Right atrium auricular region (tissue), 2 donors: ENCODE data around the gene MRPL19. TPM values are rescaled to one million over a fixed set of nuclear protein-coding genes. Genes with fewer than 3 reads are reported as not detected.

ENCODE experiments used
- DNase-seq: peaks from one replicate; pipeline ENCODE4 v3.0.0-alpha.2; 2019; ENCODE audit warnings: low spot score
- H3K27ac ChIP-seq, 2 donors: fragments of 200-600 bp; sonication (generic); 1 replicate in 1 of 2; 2 replicates in 1 of 2; pipeline ENCODE4 v1.5.1; 2016 to 2019
- H3K27me3 ChIP-seq, 2 donors: fragments of 200-600 bp; sonication (generic); one replicate each; pipeline versions ENCODE4 v1.5.1 to v1.6.0; 2017 to 2019
- H3K36me3 ChIP-seq: fragments of 200-600 bp; sonication (generic); one replicate; pipeline ENCODE4 v1.5.1; 2016
- H3K4me1 ChIP-seq, 2 donors: fragments of 200-600 bp; sonication (generic); one replicate each; pipeline versions ENCODE4 v1.5.1 to v1.6.0; 2017 to 2019
- H3K4me3 ChIP-seq, 2 donors: fragments of 200-600 bp; sonication (generic); 1 replicate in 1 of 2; 2 replicates in 1 of 2; pipeline ENCODE4 v1.5.1; 2017 to 2019; ENCODE audit warnings: mild to moderate bottlenecking in 1 of 2, moderate library complexity in 1 of 2
- H3K9me3 ChIP-seq, 2 donors: fragments of 200-600 bp; sonication (generic); one replicate each; pipeline ENCODE4 v1.5.1; 2019
- total RNA-seq, 2 donors: library from RNA; depleted of rRNA; stranded (reverse); fragments of >200 nt; gene quantifications; one replicate each; pipeline ENCODE4 v1.1.0, GENCODE V29; 2016
- TF ChIP-seq, protein P1 (sequence below), 2 donors: fragments of 200-600 bp; sonication (generic); IDR thresholded peaks; one replicate each; pipeline ENCODE4 v1.5.1; 2019; ENCODE audit warnings: antibody characterized with exemption in 2 of 2

The MRPL19 gene
- total RNA-seq, result 10 to 100 TPM; 17.3 to 51.8 TPM

DNA sequence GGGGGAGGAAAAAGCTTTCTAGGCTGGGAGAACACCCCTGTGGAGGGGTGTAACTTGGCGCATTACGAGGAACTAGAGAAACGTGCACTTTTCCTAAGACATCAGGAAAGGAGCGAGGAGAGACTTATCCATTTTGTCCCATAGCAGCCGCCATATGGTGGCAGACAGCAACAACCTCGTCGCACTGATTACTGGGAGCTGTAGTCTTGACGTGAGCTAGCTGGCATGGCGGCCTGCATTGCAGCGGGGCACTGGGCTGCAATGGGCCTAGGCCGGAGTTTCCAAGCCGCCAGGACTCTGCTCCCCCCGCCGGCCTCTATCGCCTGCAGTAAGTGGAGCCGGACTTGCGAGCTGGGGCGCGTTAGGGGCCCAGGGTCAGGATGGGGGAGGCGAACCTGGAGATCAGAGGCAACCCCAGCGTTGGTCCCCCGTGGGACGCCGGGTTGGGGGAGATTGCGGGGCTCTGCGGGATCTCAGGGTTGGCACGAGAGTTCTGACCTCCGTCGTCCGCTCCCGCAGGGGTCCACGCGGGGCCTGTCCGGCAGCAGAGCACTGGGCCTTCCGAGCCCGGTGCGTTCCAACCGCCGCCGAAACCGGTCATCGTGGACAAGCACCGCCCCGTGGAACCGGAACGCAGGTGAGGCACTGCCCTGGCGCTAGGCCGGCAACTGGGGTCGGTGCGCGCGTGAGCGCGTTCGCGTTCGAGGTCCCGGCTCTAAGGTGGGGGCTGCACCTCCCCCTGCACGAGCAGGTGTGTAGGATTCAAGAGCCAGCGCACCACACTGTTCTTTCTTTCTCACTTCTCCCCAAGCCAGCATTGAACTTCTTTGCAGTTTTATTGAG, at the start of gene MRPL19:
TSS of gene MRPL19 (plus strand) at position 201 of the 843 bp plus-strand sequence. CDS start at position 226, 25 bp downstream.
- Histone ChIP-seq H3K27ac (peak within 1 kb of the TSS; percentile 73 to 83), H3K36me3 (peaks cover 9% of the 10 kb centered on the region), H3K4me3 (peak within 1 kb of the TSS; percentile 91 to 100), H3K27me3 (no peaks in the 10 kb centered on the region), H3K4me1 (peaks cover 0 to 15% of the 10 kb centered on the region in 2 donors), H3K9me3 (no peaks in the 10 kb centered on the region)
- TF ChIP-seq, protein P1, sequence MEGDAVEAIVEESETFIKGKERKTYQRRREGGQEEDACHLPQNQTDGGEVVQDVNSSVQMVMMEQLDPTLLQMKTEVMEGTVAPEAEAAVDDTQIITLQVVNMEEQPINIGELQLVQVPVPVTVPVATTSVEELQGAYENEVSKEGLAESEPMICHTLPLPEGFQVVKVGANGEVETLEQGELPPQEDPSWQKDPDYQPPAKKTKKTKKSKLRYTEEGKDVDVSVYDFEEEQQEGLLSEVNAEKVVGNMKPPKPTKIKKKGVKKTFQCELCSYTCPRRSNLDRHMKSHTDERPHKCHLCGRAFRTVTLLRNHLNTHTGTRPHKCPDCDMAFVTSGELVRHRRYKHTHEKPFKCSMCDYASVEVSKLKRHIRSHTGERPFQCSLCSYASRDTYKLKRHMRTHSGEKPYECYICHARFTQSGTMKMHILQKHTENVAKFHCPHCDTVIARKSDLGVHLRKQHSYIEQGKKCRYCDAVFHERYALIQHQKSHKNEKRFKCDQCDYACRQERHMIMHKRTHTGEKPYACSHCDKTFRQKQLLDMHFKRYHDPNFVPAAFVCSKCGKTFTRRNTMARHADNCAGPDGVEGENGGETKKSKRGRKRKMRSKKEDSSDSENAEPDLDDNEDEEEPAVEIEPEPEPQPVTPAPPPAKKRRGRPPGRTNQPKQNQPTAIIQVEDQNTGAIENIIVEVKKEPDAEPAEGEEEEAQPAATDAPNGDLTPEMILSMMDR (IDR thresholded peaks at IDR 0.05), result no peak
- peak; percentile 88 for DNase-seq

DNA sequence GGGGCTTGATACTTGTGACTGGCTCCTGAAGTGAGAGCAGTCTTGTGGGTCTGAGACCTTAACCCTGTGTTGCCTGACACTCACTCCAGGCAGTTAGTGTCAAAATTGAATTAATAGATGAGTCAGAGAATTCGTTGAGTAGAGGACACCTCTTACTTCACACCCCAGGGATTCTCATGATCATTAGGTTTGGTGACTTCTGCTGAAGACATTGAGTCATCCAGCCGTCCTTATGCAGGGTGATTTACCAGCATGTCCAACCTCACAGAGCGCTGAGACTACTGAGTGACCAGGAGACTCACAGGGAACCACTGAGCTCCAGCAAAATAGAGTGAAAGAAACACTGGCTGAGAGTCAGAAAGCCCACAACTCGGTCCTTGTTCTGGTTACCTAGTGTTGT, 49.8 kb upstream of the MRPL19 start:
- no peaks in the 10 kb centered on the region for H3K9me3 ChIP-seq
- no peaks in the 10 kb centered on the region for H3K27me3 ChIP-seq
- no peak for DNase-seq
- no peaks in the 10 kb centered on the region for H3K36me3 ChIP-seq
- TF ChIP-seq, protein P1 (IDR thresholded peaks at IDR 0.05), result no peak
- no peaks in the 10 kb centered on the region for H3K4me1 ChIP-seq
- no peak overlapping the region for H3K27ac ChIP-seq
- no peak overlapping the region for H3K4me3 ChIP-seq

- TF ChIP-seq, protein P1 (IDR thresholded peaks at IDR 0.05), result no peak
- Histone ChIP-seq H3K27ac (no peak overlapping the region), H3K9me3 (no peaks in the 10 kb centered on the region), H3K4me3 (no peak overlapping the region), H3K36me3 (no peaks in the 10 kb centered on the region), H3K4me1 (no peaks in the 10 kb centered on the region), H3K27me3 (no peaks in the 10 kb centered on the region)
- no peak for DNase-seq
These were observed 48.6 kb upstream of the MRPL19 start for GRCh38 chr2:75597949-75598348.

DNA sequence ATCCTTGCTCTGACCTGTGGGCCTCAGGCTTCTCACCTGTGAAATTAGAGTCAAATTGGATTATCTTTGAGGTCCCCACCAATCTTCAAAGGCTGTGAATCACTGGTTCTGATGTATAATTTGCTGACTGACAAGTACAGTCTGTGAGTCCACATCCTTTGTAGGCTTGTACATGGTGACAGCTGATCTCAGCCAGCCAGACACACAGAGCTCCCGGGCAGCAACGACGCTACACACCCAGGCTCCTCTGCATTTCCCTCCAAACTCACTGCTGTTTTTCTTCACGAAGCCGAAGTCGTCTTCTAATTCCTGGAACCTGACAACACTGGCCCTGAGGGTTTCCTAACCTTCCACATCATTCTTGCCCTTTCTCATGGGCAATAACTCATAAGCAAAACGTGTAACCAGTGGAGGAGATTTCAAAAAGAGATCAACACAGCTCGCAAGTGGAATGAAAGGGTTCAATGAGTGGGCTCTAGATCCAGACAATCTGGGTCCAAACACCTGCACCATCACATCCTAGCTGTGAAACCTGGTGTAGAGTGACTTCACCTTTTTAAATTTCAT, 47.9 kb upstream of the MRPL19 start:
- Histone ChIP-seq H3K27ac (no peak overlapping the region), H3K9me3 (no peaks in the 10 kb centered on the region), H3K27me3 (no peaks in the 10 kb centered on the region), H3K4me3 (no peak overlapping the region), H3K36me3 (no peaks in the 10 kb centered on the region), H3K4me1 (no peaks in the 10 kb centered on the region)
- no peak for DNase-seq
- TF ChIP-seq, protein P1 (IDR thresholded peaks at IDR 0.05), result no peak

- Histone ChIP-seq H3K9me3 (no peaks in the 10 kb centered on the region), H3K27me3 (no peaks in the 10 kb centered on the region)
- DNase-seq, result no peak
These were observed 46.0 kb upstream of the MRPL19 start for GRCh38 chr2:75600461-75601011.

More at GRCh38 chr2:75600461-75601011, 46.0 kb upstream of the MRPL19 start:
- no peak overlapping the region for H3K4me3 ChIP-seq
- H3K4me1 ChIP-seq, result no peaks in the 10 kb centered on the region
- TF ChIP-seq, protein P1 (IDR thresholded peaks at IDR 0.05), result no peak
- no peaks in the 10 kb centered on the region for H3K36me3 ChIP-seq
- H3K27ac ChIP-seq, result no peak overlapping the region
